ENCODE results near the gene MUC12.
A peak's percentile ranks its signal among the peaks of the same experiment; 100 is the strongest.
"Not testable (repeated sequence)": the region's sequence is repeated elsewhere in the genome, so short reads cannot be mapped to it uniquely, and the experiment has no call there.

Gene MUC12

DNA sequence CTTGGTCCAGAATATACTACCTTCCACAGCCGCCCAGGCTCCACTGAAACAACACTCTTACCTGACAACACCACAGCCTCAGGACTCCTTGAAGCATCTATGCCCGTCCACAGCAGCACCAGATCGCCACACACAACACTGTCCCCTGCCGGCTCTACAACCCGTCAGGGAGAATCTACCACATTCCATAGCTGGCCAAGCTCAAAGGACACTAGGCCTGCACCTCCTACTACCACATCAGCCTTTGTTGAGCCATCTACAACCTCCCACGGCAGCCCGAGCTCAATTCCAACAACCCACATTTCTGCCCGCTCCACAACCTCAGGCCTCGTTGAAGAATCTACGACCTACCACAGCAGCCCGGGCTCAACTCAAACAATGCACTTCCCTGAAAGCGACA lies 22.9 kb downstream of the MUC12 start:
- DNase-seq (ENCODE audit: low read depth): not testable (repeated sequence)

DNA sequence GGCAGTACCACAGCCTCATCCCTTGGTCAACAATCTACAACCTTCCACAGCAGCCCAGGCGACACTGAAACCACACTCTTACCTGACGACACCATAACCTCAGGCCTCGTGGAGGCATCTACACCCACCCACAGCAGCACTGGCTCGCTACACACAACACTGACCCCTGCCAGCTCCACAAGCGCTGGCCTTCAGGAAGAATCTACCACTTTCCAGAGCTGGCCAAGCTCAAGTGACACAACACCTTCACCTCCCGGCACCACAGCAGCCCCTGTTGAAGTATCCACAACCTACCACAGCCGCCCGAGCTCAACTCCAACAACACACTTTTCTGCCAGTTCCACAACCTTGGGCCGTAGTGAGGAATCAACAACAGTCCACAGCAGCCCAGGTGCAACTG lies 25.3 kb downstream of the MUC12 start:
- not testable (repeated sequence) for DNase-seq (ENCODE audit: low read depth)

DNA sequence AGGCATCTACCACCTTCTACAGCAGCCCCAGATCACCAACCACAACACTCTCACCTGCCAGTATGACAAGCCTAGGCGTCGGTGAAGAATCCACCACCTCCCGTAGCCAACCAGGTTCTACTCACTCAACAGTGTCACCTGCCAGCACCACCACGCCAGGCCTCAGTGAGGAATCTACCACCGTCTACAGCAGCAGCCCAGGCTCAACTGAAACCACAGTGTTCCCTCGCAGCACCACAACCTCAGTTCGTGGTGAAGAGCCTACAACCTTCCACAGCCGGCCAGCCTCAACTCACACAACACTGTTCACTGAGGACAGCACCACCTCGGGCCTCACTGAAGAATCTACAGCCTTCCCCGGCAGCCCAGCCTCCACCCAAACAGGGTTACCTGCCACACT lies 29.2 kb downstream of the MUC12 start:
- DNase-seq (ENCODE audit: low read depth): not testable (repeated sequence)

DNA sequence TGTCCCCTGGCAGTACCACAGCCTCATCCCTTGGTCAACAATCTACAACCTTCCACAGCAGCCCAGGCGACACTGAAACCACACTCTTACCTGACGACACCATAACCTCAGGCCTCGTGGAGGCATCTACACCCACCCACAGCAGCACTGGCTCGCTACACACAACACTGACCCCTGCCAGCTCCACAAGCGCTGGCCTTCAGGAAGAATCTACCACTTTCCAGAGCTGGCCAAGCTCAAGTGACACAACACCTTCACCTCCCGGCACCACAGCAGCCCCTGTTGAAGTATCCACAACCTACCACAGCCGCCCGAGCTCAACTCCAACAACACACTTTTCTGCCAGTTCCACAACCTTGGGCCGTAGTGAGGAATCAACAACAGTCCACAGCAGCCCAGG lies 30.0 kb downstream of the MUC12 start:
- not testable (repeated sequence) for DNase-seq (ENCODE audit: low read depth)

DNA sequence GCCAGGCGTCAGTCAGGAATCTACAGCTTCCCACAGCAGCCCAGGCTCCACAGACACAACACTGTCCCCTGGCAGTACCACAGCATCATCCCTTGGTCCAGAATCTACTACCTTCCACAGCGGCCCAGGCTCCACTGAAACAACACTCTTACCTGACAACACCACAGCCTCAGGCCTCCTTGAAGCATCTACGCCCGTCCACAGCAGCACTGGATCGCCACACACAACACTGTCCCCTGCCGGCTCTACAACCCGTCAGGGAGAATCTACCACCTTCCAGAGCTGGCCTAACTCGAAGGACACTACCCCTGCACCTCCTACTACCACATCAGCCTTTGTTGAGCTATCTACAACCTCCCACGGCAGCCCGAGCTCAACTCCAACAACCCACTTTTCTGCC lies 30.7 kb downstream of the MUC12 start:
- not testable (repeated sequence) for DNase-seq (ENCODE audit: low read depth)

DNA sequence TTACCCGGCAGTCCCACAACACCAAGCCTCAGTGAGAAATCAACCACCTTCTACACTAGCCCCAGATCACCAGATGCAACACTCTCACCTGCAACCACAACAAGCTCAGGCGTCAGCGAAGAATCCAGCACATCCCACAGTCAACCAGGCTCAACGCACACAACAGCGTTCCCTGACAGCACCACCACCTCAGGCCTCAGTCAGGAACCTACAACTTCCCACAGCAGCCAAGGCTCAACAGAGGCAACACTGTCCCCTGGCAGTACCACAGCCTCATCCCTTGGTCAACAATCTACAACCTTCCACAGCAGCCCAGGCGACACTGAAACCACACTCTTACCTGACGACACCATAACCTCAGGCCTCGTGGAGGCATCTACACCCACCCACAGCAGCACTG lies 33.0 kb downstream of the MUC12 start:
- DNase-seq (ENCODE audit: low read depth): not testable (repeated sequence)

DNA sequence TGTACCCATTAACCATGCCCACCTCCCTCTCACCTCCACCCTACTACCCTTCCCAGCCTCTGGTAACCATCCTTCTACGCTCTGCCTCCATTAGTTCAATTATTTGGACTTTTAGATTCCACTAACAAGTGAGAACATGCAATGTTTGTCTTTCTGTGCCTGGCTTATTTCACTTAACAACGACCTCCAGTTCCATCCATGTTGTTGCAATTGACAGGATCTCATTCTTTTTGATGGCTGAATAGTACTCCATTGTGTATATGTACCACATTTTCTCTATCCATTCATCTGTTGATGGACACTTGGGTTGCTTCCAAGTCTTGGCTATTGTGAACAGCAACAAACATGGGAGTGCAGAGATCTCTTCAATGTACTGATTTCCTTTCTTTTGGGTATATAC lies 38.0 kb downstream of the MUC12 start:
- DNase-seq (ENCODE audit: low read depth): not testable (repeated sequence)

DNA sequence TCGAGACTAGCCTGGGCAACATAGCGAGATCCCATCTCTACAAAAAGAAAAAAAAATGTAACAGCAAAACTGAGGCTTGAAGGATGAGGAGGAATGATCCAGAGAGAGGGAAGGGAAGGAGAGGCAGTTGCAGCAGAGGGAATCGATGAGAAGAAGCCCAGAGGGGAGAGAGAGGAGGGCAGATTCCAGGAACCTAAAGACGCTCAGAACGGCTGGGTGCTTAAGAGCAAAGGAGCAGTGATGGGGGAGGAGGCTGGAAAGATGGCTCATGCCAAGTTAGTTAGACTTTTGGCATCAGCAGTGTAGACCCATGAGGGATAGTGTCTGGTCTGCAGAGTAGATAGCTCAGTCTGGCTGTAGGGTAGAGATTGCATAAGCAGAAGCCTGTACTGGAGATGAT lies 40.3 kb downstream of the MUC12 start:
- no peak for DNase-seq (ENCODE audit: low read depth)

DNA sequence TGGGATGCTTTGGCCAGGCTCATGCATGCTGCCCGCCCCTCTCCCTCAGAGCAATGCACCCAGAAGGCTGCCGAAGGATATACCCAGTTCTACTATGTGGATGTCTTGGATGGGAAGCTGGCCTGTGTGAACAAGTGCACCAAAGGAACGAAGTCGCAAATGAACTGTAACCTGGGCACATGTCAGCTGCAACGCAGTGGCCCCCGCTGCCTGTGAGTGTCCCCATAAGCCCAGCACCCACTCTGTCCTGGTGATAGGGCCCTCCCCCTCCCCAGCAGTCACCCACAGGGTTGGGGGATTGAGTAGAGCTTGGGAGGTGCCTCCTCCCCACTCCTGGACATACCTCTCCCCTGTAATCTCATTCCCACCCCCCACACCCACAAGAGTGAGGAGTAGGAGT lies 43.6 kb downstream of the MUC12 start:
- DNase-seq (ENCODE audit: low read depth): no peak

DNA sequence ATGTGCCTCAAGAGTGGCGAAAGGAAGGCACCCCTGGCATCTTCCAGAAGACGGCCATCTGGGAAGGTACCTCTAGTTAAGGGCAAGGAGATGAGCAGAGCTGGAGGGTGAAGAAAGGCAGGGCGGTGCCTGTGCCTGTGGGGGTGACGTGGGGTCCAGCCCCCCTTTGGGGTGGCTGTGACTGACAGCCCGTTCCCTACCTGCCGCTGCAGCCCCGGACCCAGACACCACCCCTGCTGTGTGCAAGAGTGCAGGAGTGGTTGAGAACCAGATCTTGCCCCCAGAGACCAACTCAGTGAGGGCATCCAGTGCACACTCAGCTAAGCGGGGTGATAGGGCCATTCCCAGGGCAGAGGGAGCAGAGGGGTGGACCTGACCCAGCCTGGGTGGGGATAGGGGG lies 46.3 kb downstream of the MUC12 start:
- no peak for DNase-seq (ENCODE audit: low read depth)

DNA sequence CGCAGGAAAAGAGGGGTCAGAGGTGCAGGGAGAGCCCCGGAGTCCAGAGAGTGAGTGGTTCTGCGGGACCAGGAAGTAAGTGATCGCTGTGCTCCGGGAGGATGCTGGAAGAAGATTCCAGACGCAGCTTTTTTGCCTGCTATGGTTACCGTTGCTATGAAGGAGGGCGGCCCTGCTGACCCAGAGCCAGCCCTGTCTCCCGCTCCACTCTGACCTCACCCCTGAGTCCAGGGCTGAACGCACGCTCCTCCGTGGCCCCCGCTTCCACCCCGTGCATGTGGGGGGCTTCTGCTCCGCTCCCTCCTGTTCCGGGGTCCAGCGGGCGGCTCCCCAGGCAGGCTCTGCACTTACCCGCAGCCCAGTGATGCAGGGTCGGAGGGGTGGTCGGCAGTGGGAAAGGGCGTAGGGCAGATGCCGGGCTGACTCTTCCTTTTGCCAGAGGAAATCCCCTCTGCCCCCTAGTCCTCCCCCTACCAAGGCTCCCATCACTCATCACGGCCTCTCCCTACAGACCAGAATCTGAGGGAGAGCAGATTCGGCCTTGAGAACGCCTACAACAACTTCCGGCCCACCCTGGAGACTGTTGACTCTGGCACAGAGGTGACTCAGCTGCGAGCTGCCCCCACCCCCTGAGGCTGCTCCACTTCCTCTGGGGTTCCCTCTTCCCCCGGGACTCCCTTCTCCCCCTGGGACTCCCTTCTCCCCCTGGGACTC lies 47.9 kb downstream of the MUC12 start:
- peak; percentile 90 for DNase-seq (ENCODE audit: low read depth)

DNA sequence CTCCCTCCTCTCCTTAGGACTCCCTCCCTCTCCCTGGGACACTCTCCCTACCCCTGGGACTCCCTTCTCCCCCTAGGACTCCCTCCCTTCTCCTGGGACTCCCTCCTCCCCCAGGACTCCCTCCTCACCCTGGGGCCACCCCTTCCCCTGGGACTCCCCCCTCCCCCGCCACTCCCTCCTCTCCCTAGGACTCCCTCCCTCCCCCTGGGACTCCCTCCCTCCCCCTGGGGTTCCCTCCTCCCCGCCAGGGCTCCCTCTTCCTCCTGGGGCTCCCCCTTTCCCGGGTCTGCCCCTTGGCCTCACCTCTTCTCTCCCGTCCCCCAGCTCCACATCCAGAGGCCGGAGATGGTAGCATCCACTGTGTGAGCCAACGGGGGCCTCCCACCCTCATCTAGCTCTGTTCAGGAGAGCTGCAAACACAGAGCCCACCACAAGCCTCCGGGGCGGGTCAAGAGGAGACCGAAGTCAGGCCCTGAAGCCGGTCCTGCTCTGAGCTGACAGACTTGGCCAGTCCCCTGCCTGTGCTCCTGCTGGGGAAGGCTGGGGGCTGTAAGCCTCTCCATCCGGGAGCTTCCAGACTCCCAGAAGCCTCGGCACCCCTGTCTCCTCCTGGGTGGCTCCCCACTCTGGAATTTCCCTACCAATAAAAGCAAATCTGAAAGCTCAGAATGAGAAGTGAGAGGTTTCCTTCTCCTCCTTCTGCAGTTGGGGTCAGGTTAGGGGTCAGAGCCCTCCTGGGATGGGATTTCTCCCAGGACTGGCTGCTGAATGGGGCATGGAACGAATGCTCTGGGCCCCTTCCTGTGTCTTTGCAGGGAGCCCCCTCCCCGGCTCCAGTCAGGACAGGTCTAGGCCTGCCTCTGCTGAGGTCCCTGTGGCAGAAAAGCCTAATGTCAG lies 49.2 kb downstream of the MUC12 start:
- DNase-seq (ENCODE audit: low read depth): no peak

DNA sequence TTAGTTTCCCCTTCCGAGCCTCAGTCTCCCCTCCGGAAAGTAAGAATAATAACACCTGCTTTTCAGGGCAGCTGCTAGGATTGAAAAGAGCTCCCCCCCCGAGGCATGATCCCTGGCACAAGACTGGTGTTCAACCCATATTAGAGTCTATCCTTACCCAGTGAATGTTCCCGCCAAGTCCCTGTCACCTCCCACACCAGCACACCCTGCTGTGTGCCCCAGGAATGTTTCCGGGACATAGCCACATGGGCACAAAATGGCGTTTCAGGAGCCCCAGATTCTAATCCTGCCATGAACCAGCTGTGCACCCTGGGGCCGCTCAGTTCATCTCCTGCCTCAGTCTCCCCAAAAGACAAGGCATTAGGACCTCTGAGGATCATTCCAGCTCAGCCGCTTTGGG lies 51.1 kb downstream of the MUC12 start:
- DNase-seq (ENCODE audit: low read depth): no peak

DNA sequence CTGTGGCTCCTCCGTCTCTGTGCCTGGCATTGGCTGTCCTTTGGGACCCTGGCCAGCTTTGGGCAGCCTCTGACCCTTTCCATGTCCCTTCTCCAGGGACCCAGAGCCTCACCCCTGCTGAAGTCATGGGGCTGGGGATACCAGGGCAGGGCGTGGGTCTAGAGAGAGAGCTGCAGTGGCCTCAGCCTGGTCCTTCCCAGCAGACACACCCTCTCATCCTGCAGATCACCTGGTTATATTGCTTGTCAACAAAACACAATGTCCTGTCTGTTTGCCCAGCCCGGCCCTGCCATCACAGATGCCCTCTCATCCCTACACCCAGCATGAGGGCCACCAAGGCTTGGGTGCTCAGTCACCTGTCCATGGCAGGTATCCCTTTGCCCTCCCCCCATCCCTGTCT lies 52.3 kb downstream of the MUC12 start:
- DNase-seq (ENCODE audit: low read depth): no peak

DNA sequence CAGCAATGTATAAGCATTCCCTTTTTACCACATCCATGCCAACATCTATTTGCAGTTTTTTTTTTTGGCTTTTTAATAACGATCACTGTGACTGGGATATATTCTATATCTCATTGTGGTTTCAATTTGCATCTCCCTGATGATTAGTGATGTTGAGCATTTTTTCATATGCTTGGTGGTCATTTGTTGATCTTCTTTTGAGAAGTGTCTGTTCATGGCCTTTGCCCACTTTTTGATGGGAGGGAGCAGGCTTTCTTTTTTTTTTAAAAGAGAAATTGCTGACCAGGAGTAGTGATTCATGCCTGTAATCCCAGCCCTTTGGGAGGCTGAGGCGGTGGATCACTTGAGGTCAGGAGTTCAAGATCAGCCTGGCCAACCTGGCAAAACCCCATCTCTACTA lies 54.5 kb downstream of the MUC12 start:
- DNase-seq (ENCODE audit: low read depth): no peak

DNA sequence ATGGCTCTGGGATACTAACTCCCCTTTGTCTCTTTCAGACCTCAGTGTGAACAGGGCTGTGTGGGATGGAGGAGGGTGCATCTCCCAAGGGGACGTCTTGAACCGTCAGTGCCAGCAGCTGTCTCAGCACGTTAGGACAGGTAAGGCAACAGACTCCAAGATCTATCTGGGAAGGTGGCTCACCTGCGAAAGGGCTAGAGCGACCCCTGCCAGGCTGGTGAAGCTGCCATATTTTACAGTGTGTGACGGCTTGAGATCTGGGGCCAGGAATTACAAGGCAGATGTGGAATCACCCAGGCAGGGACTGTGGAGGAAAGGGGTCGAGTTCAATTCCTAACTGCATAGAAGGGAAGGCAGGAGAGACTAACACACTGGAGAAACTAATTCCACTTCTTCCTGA lies 61.7 kb downstream of the MUC12 start:
- no peak for DNase-seq (ENCODE audit: low read depth)

DNA sequence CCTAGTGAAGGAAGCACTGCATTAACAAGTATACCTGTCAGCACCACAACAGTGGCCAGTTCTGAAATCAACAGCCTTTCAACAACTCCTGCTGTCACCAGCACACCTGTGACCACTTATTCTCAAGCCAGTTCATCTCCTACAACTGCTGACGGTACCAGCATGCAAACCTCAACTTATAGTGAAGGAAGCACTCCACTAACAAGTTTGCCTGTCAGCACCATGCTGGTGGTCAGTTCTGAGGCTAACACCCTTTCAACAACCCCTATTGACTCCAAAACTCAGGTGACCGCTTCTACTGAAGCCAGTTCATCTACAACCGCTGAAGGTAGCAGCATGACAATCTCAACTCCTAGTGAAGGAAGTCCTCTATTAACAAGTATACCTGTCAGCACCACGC lies 66.6 kb downstream of the MUC12 start:
- no peak for DNase-seq (ENCODE audit: low read depth)

DNA sequence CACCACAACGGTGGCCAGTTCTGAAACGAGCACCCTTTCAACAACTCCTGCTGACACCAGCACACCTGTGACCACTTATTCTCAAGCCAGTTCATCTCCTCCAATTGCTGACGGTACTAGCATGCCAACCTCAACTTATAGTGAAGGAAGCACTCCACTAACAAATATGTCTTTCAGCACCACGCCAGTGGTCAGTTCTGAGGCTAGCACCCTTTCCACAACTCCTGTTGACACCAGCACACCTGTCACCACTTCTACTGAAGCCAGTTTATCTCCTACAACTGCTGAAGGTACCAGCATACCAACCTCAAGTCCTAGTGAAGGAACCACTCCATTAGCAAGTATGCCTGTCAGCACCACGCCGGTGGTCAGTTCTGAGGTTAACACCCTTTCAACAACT lies 71.9 kb downstream of the MUC12 start:
- not testable (repeated sequence) for DNase-seq (ENCODE audit: low read depth)

DNA sequence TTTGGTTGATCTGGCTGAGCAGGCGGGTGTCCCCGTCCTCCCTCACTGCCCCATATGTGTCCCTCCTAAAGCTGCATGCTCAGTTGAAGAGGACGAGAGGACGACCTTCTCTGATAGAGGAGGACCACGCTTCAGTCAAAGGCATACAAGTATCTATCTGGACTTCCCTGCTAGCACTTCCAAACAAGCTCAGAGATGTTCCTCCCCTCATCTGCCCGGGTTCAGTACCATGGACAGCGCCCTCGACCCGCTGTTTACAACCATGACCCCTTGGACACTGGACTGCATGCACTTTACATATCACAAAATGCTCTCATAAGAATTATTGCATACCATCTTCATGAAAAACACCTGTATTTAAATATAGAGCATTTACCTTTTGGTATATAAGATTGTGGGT lies 89.0 kb downstream of the MUC12 start:
- peak; percentile 69 for DNase-seq (ENCODE audit: low read depth)

DNA sequence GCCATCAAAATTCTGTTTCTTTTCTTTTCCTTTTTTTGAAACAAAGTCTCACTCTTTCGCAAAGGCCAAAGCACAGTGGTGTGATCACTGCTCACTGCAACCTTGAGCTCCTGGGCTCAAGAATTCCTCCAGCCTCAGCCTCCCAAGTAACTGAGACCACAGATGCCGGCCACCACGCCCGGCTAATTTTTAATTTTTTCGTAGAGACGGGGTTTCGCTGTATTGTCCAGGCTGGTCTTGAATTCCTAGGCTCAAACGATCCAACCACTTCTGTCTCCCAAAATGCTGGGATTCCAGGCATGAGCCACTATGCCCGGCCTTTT lies 90.2 kb downstream of the MUC12 start:
- no peak for DNase-seq (ENCODE audit: low read depth)

DNA sequence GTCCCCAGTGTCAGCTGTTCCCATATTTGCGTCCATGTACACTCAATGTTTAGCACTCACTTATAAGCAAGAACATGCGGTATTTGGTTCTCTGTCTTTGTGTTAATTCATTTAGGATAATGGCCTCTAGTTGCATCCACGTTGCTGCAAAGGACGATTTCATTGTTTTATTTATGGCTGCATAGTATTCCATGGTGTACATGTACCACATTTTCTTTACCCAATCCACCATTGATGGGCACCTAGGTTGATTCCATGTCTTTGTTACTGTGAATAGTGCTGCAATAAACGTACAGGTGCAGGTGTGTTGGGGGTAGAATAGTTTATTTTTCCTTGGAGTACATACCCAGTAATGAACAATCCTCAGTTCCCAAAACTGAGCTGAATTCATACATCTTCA lies 91.6 kb downstream of the MUC12 start:
- DNase-seq (ENCODE audit: low read depth): no peak

DNA sequence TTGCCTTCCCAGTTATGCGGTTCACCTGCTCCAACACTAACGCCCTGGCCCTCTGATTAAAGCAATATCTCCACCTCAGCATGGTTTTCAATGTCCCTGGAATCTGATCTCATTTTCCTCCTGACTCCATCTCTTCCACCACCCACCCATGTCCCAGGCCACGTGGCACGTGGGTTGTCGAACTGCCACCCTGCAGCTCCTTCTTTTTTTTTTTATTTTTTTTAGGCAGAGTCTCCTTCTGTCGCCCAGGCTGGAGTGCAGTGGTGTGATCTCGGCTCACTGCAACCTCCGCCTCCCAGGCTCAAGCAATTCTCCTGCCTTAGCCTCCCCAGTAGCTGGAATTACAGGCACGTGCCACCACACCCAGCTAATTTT lies 94.8 kb downstream of the MUC12 start:
- not testable (repeated sequence) for DNase-seq (ENCODE audit: low read depth)

DNA sequence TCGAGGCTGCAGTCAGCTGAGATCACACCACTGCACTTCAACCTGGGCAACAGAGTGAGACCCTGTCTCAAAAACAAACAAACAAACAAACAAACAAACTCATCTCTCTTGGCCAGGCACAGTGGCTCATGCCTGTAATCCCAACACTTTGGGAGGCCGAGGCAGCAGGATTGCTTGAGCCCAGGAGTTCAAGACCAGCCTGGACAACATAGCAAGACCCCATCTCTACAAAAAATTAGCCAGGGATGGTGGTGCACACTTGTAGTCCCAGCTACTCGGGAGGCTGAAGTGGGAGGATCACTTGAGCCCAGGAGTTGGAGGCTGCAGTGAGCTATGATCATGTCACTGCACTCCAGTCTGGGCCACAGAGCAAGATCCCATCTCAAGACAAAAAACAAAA lies 95.8 kb downstream of the MUC12 start:
- not testable (repeated sequence) for DNase-seq (ENCODE audit: low read depth)

Data from EH (cell line).